Smooth muscle cell (in vitro differentiated cells): ENCODE measurements around the gene HOXC4. TPM values are rescaled to one million over a fixed set of nuclear protein-coding genes. Genes with fewer than 3 reads are reported as not detected.
A peak's percentile ranks its signal among the peaks of the same experiment; 100 is the strongest.

Experiments
- DNase-seq: peaks from one replicate; lab custom pipeline; 2025; ENCODE audit not compliant: unreplicated experiment; lab: John Stamatoyannopoulos, UW
- H2AFZ ChIP-seq: fragments of 200-600 bp; sonication (generic); 2 replicates; pipeline ENCODE4 v1.6.0; 2016; ENCODE audit warnings: antibody characterized with exemption, low read depth, mild to moderate bottlenecking
- H3F3A ChIP-seq: fragments of 200-600 bp; sonication (generic); 2 replicates; pipeline ENCODE4 v1.6.0; 2017; ENCODE audit warnings: antibody characterized with exemption, low read depth
- H3K27ac ChIP-seq: fragments of 200-600 bp; sonication (generic); 2 replicates; pipeline ENCODE4 v1.5.1; 2016; ENCODE audit warnings: low read depth, mild to moderate bottlenecking
- H3K27me3 ChIP-seq: fragments of 200-600 bp; sonication (generic); 2 replicates; pipeline ENCODE4 v1.6.1; 2016; ENCODE audit warnings: low read depth, mild to moderate bottlenecking
- H3K36me3 ChIP-seq: fragments of 200-600 bp; sonication (generic); 2 replicates; pipeline ENCODE4 v1.5.1; 2016; ENCODE audit warnings: low read depth
- H3K4me1 ChIP-seq: fragments of 200-600 bp; sonication (generic); 2 replicates; pipeline ENCODE4 v1.5.1; 2016; ENCODE audit warnings: low read depth
- H3K4me2 ChIP-seq: fragments of 200-600 bp; sonication (generic); 2 replicates; pipeline ENCODE4 v1.6.0; 2016; ENCODE audit warnings: mild to moderate bottlenecking
- H3K4me3 ChIP-seq: fragments of 200-600 bp; sonication (generic); 2 replicates; pipeline ENCODE4 v1.5.1; 2016; ENCODE audit warnings: mild to moderate bottlenecking
- H3K79me2 ChIP-seq: fragments of 200-600 bp; sonication (generic); 2 replicates; pipeline ENCODE4 v1.6.0; 2016; ENCODE audit warnings: low read depth, mild to moderate bottlenecking
- H3K9ac ChIP-seq: fragments of 200-600 bp; sonication (generic); 2 replicates; pipeline ENCODE4 v1.6.0; 2016; ENCODE audit warnings: low read depth
- H3K9me3 ChIP-seq: fragments of 200-600 bp; sonication (generic); replicated peaks from 2 replicates; pipeline ENCODE4 v1.5.1; 2016; ENCODE audit warnings: low read depth
- H4K20me1 ChIP-seq: fragments of 200-600 bp; sonication (generic); 2 replicates; pipeline ENCODE4 v1.6.0; 2016; ENCODE audit warnings: low read depth
- CTCF ChIP-seq: fragments of 200-600 bp; sonication (generic); IDR thresholded peaks from 2 replicates; pipeline ENCODE4 v1.5.1; 2017; ENCODE audit warnings: borderline replicate concordance, mild to moderate bottlenecking, antibody characterized with exemption; ENCODE audit not compliant: insufficient read depth, poor library complexity, severe bottlenecking
- WGBS: methylation state at CpG from one replicate; pipeline ENCODE4 v1.1.7; 2016; ENCODE audit warnings: low lambda C conversion rate; 5-methylcytosine and 5-hydroxymethylcytosine counted together
- polyA plus RNA-seq: library from polyadenylated mRNA; unstranded; fragments of >200 nt; fragmentation: Nextera tagmentation; extraction: Ambion mirVana; gene quantifications from 2 replicates; pipeline ENCODE4 v1.2.1, GENCODE V29; 2016
- total RNA-seq: library from RNA; depleted of rRNA; stranded (reverse); fragments of >200 nt; gene quantifications from 2 replicates; pipeline ENCODE4 v1.2.3, GENCODE V29; 2014

Gene HOXC4
- total and polyA plus RNA-seq, 2 experiments from 2014 or later, result 0.49 to 1.2 TPM

- DNase-seq, result no peak
- peaks cover 100% of the 10 kb centered on the region for H3K27me3 ChIP-seq
- H3K27ac ChIP-seq, result no peak overlapping the region
- WGBS, result 12% methylated on average over 24 of the region's 24 CpGs
- H3K79me2 ChIP-seq, result no peaks in the 10 kb centered on the region
- peak overlapping the region; percentile 46 for H3K4me3 ChIP-seq
- H3K4me1 ChIP-seq, result no peaks in the 10 kb centered on the region
- TF ChIP-seq CTCF, result no peak
- H3K9ac ChIP-seq, result no peak overlapping the region
- H3F3A ChIP-seq, result no peaks in the 10 kb centered on the region
- no peaks in the 10 kb centered on the region for H3K36me3 ChIP-seq
- no peaks in the 10 kb centered on the region for H3K9me3 ChIP-seq
- H4K20me1 ChIP-seq, result peaks cover 6% of the 10 kb centered on the region
- H2AFZ ChIP-seq, result no peak overlapping the region
- no peak overlapping the region for H3K4me2 ChIP-seq
Measured at GRCh38 chr12:54054742-54055194, 1.1 kb downstream of the HOXC4 start.

- Histone ChIP-seq H3K4me2 (no peak overlapping the region), H3K79me2 (no peaks in the 10 kb centered on the region), H3K4me3 (no peak overlapping the region), H2AFZ (no peak overlapping the region), H3F3A (no peaks in the 10 kb centered on the region), H3K27me3 (peaks cover 100% of the 10 kb centered on the region), H3K9ac (no peak overlapping the region), H3K36me3 (no peaks in the 10 kb centered on the region), H3K9me3 (no peaks in the 10 kb centered on the region), H3K27ac (no peak overlapping the region), H3K4me1 (no peaks in the 10 kb centered on the region), H4K20me1 (peaks cover 6% of the 10 kb centered on the region)
- DNase-seq, result no peak
- no peak for TF ChIP-seq CTCF
- WGBS, result 39% methylated on average over 2 of the region's 2 CpGs
Measured at GRCh38 chr12:54055552-54055951, 1.9 kb downstream of the HOXC4 start.

- Histone ChIP-seq H3K9ac (no peak overlapping the region), H3F3A (no peaks in the 10 kb centered on the region), H3K9me3 (no peaks in the 10 kb centered on the region), H3K27ac (no peak overlapping the region), H3K4me2 (no peak overlapping the region), H3K79me2 (no peaks in the 10 kb centered on the region), H3K4me1 (no peaks in the 10 kb centered on the region), H2AFZ (no peak overlapping the region), H3K36me3 (no peaks in the 10 kb centered on the region), H3K4me3 (no peak overlapping the region), H3K27me3 (peaks cover 100% of the 10 kb centered on the region), H4K20me1 (peaks cover 6% of the 10 kb centered on the region)
- no peak for TF ChIP-seq CTCF
- no peak for DNase-seq
Measured at GRCh38 chr12:54056110-54056509, 2.5 kb downstream of the HOXC4 start.

GRCh38 chr12:54058128-54058768 is 4.6 kb downstream of the HOXC4 start:
- no peak overlapping the region for H2AFZ ChIP-seq
- no peaks in the 10 kb centered on the region for H3K36me3 ChIP-seq
- H3K4me2 ChIP-seq, result no peak overlapping the region
- no peak overlapping the region for H3K4me3 ChIP-seq
- no peaks in the 10 kb centered on the region for H3F3A ChIP-seq
- H3K4me1 ChIP-seq, result no peaks in the 10 kb centered on the region
- 31% methylated on average over 14 of the region's 14 CpGs for WGBS
- no peak overlapping the region for H3K27ac ChIP-seq
- H3K27me3 ChIP-seq, result peaks cover 100% of the 10 kb centered on the region
- H3K79me2 ChIP-seq, result no peaks in the 10 kb centered on the region
- DNase-seq, result no peak
- no peaks in the 10 kb centered on the region for H3K9me3 ChIP-seq
- TF ChIP-seq CTCF, result no peak
- H3K9ac ChIP-seq, result no peak overlapping the region
- no peaks in the 10 kb centered on the region for H4K20me1 ChIP-seq
